H1 (cell line): ENCODE results near the gene NEDD4L. TPM values are rescaled to one million over a fixed set of nuclear protein-coding genes. Genes with fewer than 3 reads are reported as not detected.

Experiments
- CTCF ChIA-PET: fragments of 300-600 bp; sonication (Branson Sonifier 250); formaldehyde crosslinking; loops from one replicate; lab custom pipeline; 2021; ENCODE audit not compliant: partially characterized antibody; lab: Charles Lee
- POLR2A ChIA-PET: fragments of 300-600 bp; sonication (Branson Sonifier 250); formaldehyde crosslinking; loops from one replicate; lab custom pipeline; 2021; ENCODE audit warnings: inconsistent platforms; ENCODE audit not compliant: partially characterized antibody; lab: Charles Lee
- DNase-seq, 2 experiments: peaks; one replicate each; pipeline versions ENCODE4 v3.0.0 to v3.0.0-alpha.2; 2010 to 2022; ENCODE audit warnings: low spot score in 2 of 2, low read depth in 1 of 2, mixed read lengths in 1 of 2
- FAIRE-seq: peaks from 2 replicates; lab custom pipeline; 2011; peaks lifted over from hg19 to GRCh38; lab: Jason Lieb, UNC
- H2AFZ ChIP-seq: 2 replicates; pipeline ENCODE4 v1.8.1; 2012; ENCODE audit warnings: low read length, inconsistent platforms
- H2AK5ac ChIP-seq: 2 replicates; pipeline ENCODE4 v1.6.1; 2013; ENCODE audit warnings: low read depth, low read length
- H2BK120ac ChIP-seq: replicated peaks from 2 replicates; pipeline ENCODE3; 2013; ENCODE audit warnings: low read depth, low read length, inconsistent platforms
- H2BK12ac ChIP-seq: 2 replicates; pipeline ENCODE4 v1.6.1; 2013; ENCODE audit warnings: low read depth, low read length
- H2BK15ac ChIP-seq: 2 replicates; pipeline ENCODE4 v1.6.1; 2013; ENCODE audit warnings: low read length
- H2BK20ac ChIP-seq: 2 replicates; pipeline ENCODE4 v1.6.1; 2013; ENCODE audit warnings: low read length
- H2BK5ac ChIP-seq: 2 replicates; pipeline ENCODE4 v1.6.1; 2013; ENCODE audit warnings: low read depth, low read length
- H3K14ac ChIP-seq: 2 replicates; pipeline ENCODE4 v1.6.1; 2013; ENCODE audit warnings: inconsistent platforms; ENCODE audit not compliant: insufficient read length
- H3K18ac ChIP-seq: 2 replicates; pipeline ENCODE4 v1.6.1; 2013; ENCODE audit warnings: low read length; ENCODE audit errors: extremely low read depth
- H3K23ac ChIP-seq: 2 replicates; pipeline ENCODE4 v1.6.1; 2013; ENCODE audit warnings: inconsistent platforms; ENCODE audit not compliant: insufficient read length
- H3K23me2 ChIP-seq: 2 replicates; pipeline ENCODE4 v1.6.1; 2013; ENCODE audit warnings: low read depth, low read length
- H3K27ac ChIP-seq: 2 replicates; pipeline ENCODE4 v1.6.1; 2011; ENCODE audit warnings: low read depth, low read length, inconsistent platforms
- H3K27me3 ChIP-seq, 4 experiments: replicated peaks in 1 of 4; 1 replicate in 1 of 4; 2 replicates in 3 of 4; pipeline versions ENCODE4 v1.6.1 to v1.8.1; 2011 to 2013; ENCODE audit warnings: low read length in 3 of 4, mild to moderate bottlenecking in 3 of 4, inconsistent platforms in 2 of 4, mixed read lengths in 2 of 4, moderate library complexity in 1 of 4; ENCODE audit not compliant: control insufficient read depth in 3 of 4, insufficient read depth in 3 of 4; ENCODE audit errors: extremely low read depth in 1 of 4
- H3K36me3 ChIP-seq, 4 experiments: 2 replicates each; pipeline versions ENCODE4 v1.6.1 to v1.8.1; 2011 to 2013; ENCODE audit warnings: mild to moderate bottlenecking in 4 of 4, low read length in 3 of 4, moderate library complexity in 2 of 4, control low read depth in 1 of 4, inconsistent platforms in 1 of 4; ENCODE audit not compliant: insufficient read depth in 4 of 4, control insufficient read depth in 2 of 4
- H3K4ac ChIP-seq: replicated peaks from 2 replicates; pipeline ENCODE3; 2013; ENCODE audit warnings: low read length, low read depth, mixed read lengths, inconsistent platforms; ENCODE audit not compliant: insufficient read length
- H3K4me1 ChIP-seq, 4 experiments: replicated peaks in 1 of 4; 1 replicate in 1 of 4; 2 replicates in 3 of 4; pipeline versions ENCODE4 v1.6.1 to v1.8.1; 2011 to 2013; ENCODE audit warnings: low read length in 3 of 4, inconsistent platforms in 2 of 4, mixed read lengths in 1 of 4; ENCODE audit not compliant: insufficient read depth in 4 of 4, control insufficient read depth in 3 of 4
- H3K4me2 ChIP-seq, 2 experiments: 2 replicates each; pipeline versions ENCODE4 v1.6.1 to v1.8.1; 2011 to 2013; ENCODE audit warnings: low read depth in 2 of 2, low read length in 2 of 2, control low read depth in 1 of 2, inconsistent platforms in 1 of 2, mild to moderate bottlenecking in 1 of 2; ENCODE audit not compliant: insufficient read depth in 1 of 2
- H3K4me3 ChIP-seq, 4 experiments: fragments of 200-600, 300-600 bp in 1 of 4; sonication (generic), shearing (Covaris generic), sonication (Bioruptor Twin) in 1 of 4; 2 replicates each; pipeline versions ENCODE4 v1.5.1 to v1.8.1; 2011 to 2016; ENCODE audit warnings: low read length in 4 of 4, low read depth in 3 of 4, control low read depth in 2 of 4, inconsistent platforms in 2 of 4, mild to moderate bottlenecking in 2 of 4, mixed read lengths in 1 of 4, moderate library complexity in 1 of 4; ENCODE audit not compliant: insufficient read depth in 2 of 4; ENCODE audit errors: extremely low read depth in 1 of 4
- H3K56ac ChIP-seq: replicated peaks from 2 replicates; pipeline ENCODE3; 2013; ENCODE audit warnings: low read depth, mild to moderate bottlenecking, mixed read lengths, low read length, inconsistent platforms; ENCODE audit not compliant: insufficient read length
- H3K79me1 ChIP-seq: 2 replicates; pipeline ENCODE4 v1.6.1; 2013; ENCODE audit warnings: low read depth, low read length, control low read depth
- H3K79me2 ChIP-seq, 2 experiments: 2 replicates each; pipeline versions ENCODE4 v1.6.1 to v1.8.1; 2012 to 2013; ENCODE audit warnings: low read length in 2 of 2, mild to moderate bottlenecking in 2 of 2, inconsistent platforms in 1 of 2; ENCODE audit not compliant: insufficient read depth in 2 of 2, control insufficient read depth in 1 of 2
- H3K9ac ChIP-seq, 4 experiments: replicated peaks in 1 of 4; 1 replicate in 1 of 4; 2 replicates in 3 of 4; pipeline versions ENCODE4 v1.6.1 to v1.8.1; 2011 to 2013; ENCODE audit warnings: low read depth in 3 of 4, low read length in 3 of 4, control low read depth in 2 of 4, mild to moderate bottlenecking in 2 of 4, moderate library complexity in 2 of 4, inconsistent platforms in 1 of 4; ENCODE audit errors: extremely low read depth in 1 of 4
- H3K9me3 ChIP-seq, 2 experiments: 2 replicates each; pipeline versions ENCODE4 v1.6.1 to v1.8.1; 2012 to 2013; ENCODE audit warnings: mild to moderate bottlenecking in 2 of 2, moderate library complexity in 2 of 2, control low read depth in 1 of 2, inconsistent platforms in 1 of 2, low read depth in 1 of 2, low read length in 1 of 2, mixed read lengths in 1 of 2; ENCODE audit not compliant: insufficient read depth in 2 of 2
- H4K20me1 ChIP-seq, 2 experiments: replicated peaks in 1 of 2; 2 replicates each; pipeline versions ENCODE3 to v1.8.1; 2011 to 2013; ENCODE audit warnings: inconsistent platforms in 2 of 2, low read length in 2 of 2, mild to moderate bottlenecking in 1 of 2; ENCODE audit not compliant: insufficient read depth in 2 of 2, control insufficient read depth in 1 of 2
- H4K5ac ChIP-seq: 2 replicates; pipeline ENCODE4 v1.6.1; 2013; ENCODE audit warnings: low read length, low read depth, mixed read lengths, inconsistent platforms; ENCODE audit not compliant: insufficient read length
- H4K8ac ChIP-seq: 2 replicates; pipeline ENCODE4 v1.8.0; 2013; ENCODE audit warnings: mild to moderate bottlenecking, moderate library complexity, low read length, inconsistent platforms; ENCODE audit not compliant: insufficient read depth; ENCODE audit errors: extremely low read depth
- H4K91ac ChIP-seq: replicated peaks from 2 replicates; pipeline ENCODE3; 2013; ENCODE audit warnings: low read length, mixed read lengths, inconsistent platforms; ENCODE audit not compliant: insufficient read length
- ATF2 ChIP-seq: IDR thresholded peaks from 2 replicates; pipeline ENCODE4 v1.6.1; 2012; ENCODE audit warnings: low read length, inconsistent platforms
- CTBP2 ChIP-seq: IDR thresholded peaks from 2 replicates; pipeline ENCODE4 v1.7.0; 2011; ENCODE audit warnings: borderline replicate concordance, mild to moderate bottlenecking, moderate library complexity, mixed read lengths, low read length; ENCODE audit not compliant: insufficient read depth, insufficient read length
- CTCF ChIP-seq, 3 experiments: IDR thresholded peaks; 1 replicate in 2 of 3; 2 replicates in 1 of 3; pipeline versions ENCODE4 v1.5.1 to v1.6.1; 2011; ENCODE audit warnings: low read length in 3 of 3, mild to moderate bottlenecking in 3 of 3, inconsistent platforms in 2 of 3, low read depth in 1 of 3, moderate library complexity in 1 of 3; ENCODE audit not compliant: insufficient read depth in 1 of 3; ENCODE audit errors: control extremely low read depth in 1 of 3
- GABPA ChIP-seq: IDR thresholded peaks from 2 replicates; pipeline ENCODE4 v1.6.1; 2011; ENCODE audit warnings: mild to moderate bottlenecking, low read length, moderate library complexity, borderline replicate concordance; ENCODE audit not compliant: insufficient read depth
- KDM1A ChIP-seq: fragments of 200-600, 300-600 bp; sonication (generic); IDR thresholded peaks from 2 replicates; pipeline ENCODE4 v1.7.1; 2016; ENCODE audit warnings: mild to moderate bottlenecking, low read length, borderline replicate concordance
- TEAD4 ChIP-seq: IDR thresholded peaks from 2 replicates; pipeline ENCODE4 v1.6.1; 2012; ENCODE audit warnings: low read depth, low read length, inconsistent platforms, mixed read lengths
- WGBS, 2 experiments: shearing (Covaris generic) in 1 of 2; methylation state at CpG; one replicate each; pipeline versions ENCODE4 v1.1.6 to v1.1.7; 2013 to 2015; ENCODE audit warnings: low lambda C conversion rate in 2 of 2, mixed read lengths in 2 of 2, inconsistent platforms in 1 of 2, low coverage in 1 of 2, missing lambda C conversion rate in 1 of 2; ENCODE audit not compliant: insufficient replicate concordance in 2 of 2, insufficient coverage in 1 of 2, insufficient read length in 1 of 2; ENCODE audit errors: extremely low coverage in 1 of 2, missing lambda C conversion rate in 1 of 2; 5-methylcytosine and 5-hydroxymethylcytosine counted together
- polyA plus RNA-seq, 7 experiments: library from polyadenylated mRNA; depleted of rRNA in 3 of 7; stranded (reverse) in 5 of 7; unstranded in 2 of 7; fragments of >200 nt in 5 of 7; fragments of 200-250 nt in 2 of 7; gene quantifications; 1 replicate in 5 of 7; 2 replicates in 1 of 7; 4 replicates in 1 of 7; pipeline versions ENCODE4 v1.2.1 to v1.2.3, GENCODE V29; 2011 to 2013; ENCODE audit warnings: missing spikeins in 2 of 7, mixed read lengths in 2 of 7
- total RNA-seq: library from RNA; stranded (reverse); fragmentation: NEBNext Ultra II Directional; extraction: Animal tissue kit (Norgen Biotek cat#: 25700); gene quantifications from 2 replicates; pipeline ENCODE4 v1.2.1, GENCODE V29; 2021

NEDD4L gene
- total and polyA plus RNA-seq, 2 of the 8 experiments (the other 6 are each of a cell fraction or from before 2014, with no cell fraction given), result 37.3 to 69.8 TPM

- no peak overlapping the region for H3K56ac ChIP-seq
- H2AK5ac ChIP-seq, result no peak overlapping the region; the same call in 1 of the 2 replicates
- CTCF ChIA-PET, result interaction anchor here (0.6 to 1.5 kb wide), 6 partner anchors 14 to 167 kb away, joined by 3 to 6 read pairs (median 4); partner anchors contain the start of gene NEDD4L
- no peak overlapping the region for H4K91ac ChIP-seq
- H3K27me3 ChIP-seq, result no peaks in the 10 kb centered on the region
- POLR2A ChIA-PET, result no interaction called here
- H3K4me1 ChIP-seq, result peaks cover 0 to 10% (median 0%) of the 10 kb centered on the region in 4 experiments; a peak in 2 of 7 replicates
- no peak overlapping the region for H3K23ac ChIP-seq
- no peak overlapping the region for H3K14ac ChIP-seq
- no peak overlapping the region for H3K27ac ChIP-seq
- no peak overlapping the region for H3K4me2 ChIP-seq
- H3K4ac ChIP-seq, result no peak overlapping the region
- H3K18ac ChIP-seq, result no peak overlapping the region
- no peak overlapping the region for H4K5ac ChIP-seq
- 68% methylated on average over 8 of the region's 8 CpGs; no CpG with 5 or more reads in 1 of the 2 experiments for WGBS, 2 experiments
- no peak overlapping the region for H3K9ac ChIP-seq
- no peaks in the 10 kb centered on the region for H3K23me2 ChIP-seq
- H2BK5ac ChIP-seq, result no peak overlapping the region
- H4K20me1 ChIP-seq, result no peaks in the 10 kb centered on the region
- DNase-seq, result no peak
- FAIRE-seq, result no peak
- H2BK20ac ChIP-seq, result no peak overlapping the region
- no peak overlapping the region for H2AFZ ChIP-seq
- H4K8ac ChIP-seq, result no peak overlapping the region
- H2BK15ac ChIP-seq, result no peak overlapping the region
- no peak overlapping the region for H2BK120ac ChIP-seq
- no peaks in the 10 kb centered on the region for H3K79me1 ChIP-seq
- peaks cover 2 to 3% of the 10 kb centered on the region in 2 experiments; a peak in 1 of 4 replicates for H3K9me3 ChIP-seq
- H3K79me2 ChIP-seq, result no peaks in the 10 kb centered on the region
- no peak overlapping the region for H3K4me3 ChIP-seq
- no peak overlapping the region for H2BK12ac ChIP-seq
- no peaks in the 10 kb centered on the region for H3K36me3 ChIP-seq
- TF ChIP-seq CTBP2, result no peak
- no peak for TF ChIP-seq CTCF (IDR thresholded peaks at IDR 0.05; ENCODE audit: control extremely low read depth in 1 of 3, insufficient read depth in 1 of 3, low read depth in 1 of 3, low read length in 3 of 3)
- no peak for TF ChIP-seq TEAD4
- no peak for TF ChIP-seq GABPA
- TF ChIP-seq KDM1A, result no peak
- TF ChIP-seq ATF2, result no peak
Measured at GRCh38 chr18:58013241-58014211, 30.5 kb upstream of the NEDD4L start.
